Mucosa of stomach (tissue), 1 donor: Measurements from ENCODE around the gene RPLP2.

ENCODE experiments used
- H3K27me3 ChIP-seq: one replicate; pipeline ENCODE4 v1.7.0; 2013; ENCODE audit warnings: mild to moderate bottlenecking, low read length; ENCODE audit not compliant: control insufficient read depth, insufficient read depth
- H3K36me3 ChIP-seq: one replicate; pipeline ENCODE4 v1.7.0; 2013; ENCODE audit warnings: low read length; ENCODE audit not compliant: control insufficient read depth, insufficient read depth
- H3K4me1 ChIP-seq: one replicate; pipeline ENCODE4 v1.7.0; 2013; ENCODE audit warnings: mild to moderate bottlenecking, low read length; ENCODE audit not compliant: control insufficient read depth, insufficient read depth
- H3K4me3 ChIP-seq: one replicate; pipeline ENCODE4 v1.7.0; 2013; ENCODE audit warnings: low read length
- H3K9ac ChIP-seq: one replicate; pipeline ENCODE4 v1.7.0; 2013; ENCODE audit warnings: mild to moderate bottlenecking, low read length, moderate library complexity
- H3K9me3 ChIP-seq: one replicate; pipeline ENCODE4 v1.7.0; 2013; ENCODE audit warnings: mild to moderate bottlenecking, low read length, moderate library complexity; ENCODE audit not compliant: control insufficient read depth
- donor health status: Pancreatic carcinoma.

The RPLP2 gene

DNA sequence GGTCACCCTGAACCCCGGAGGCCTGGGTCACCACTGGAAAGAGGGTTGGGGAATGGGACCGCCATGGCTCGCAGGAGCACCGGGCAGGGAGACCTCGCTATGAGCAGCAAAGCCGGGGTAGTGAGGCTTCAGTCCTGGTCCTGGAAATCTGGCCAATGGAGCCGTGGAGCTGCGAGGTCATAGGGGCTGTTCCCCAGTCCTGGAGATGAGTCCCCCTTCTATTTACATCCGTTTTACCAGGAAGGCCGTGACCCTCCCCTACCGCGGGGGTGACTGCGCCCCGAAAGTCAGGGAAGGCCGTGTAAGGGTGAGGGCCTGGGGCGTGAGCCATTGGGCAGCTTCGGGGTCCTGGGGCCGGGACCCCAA is 5.2 kb upstream of the RPLP2 start:
- no peaks in the 10 kb centered on the region for H3K27me3 ChIP-seq
- H3K9ac ChIP-seq = peak overlapping the region; percentile 71
- peak overlapping the region; percentile 22 for H3K4me3 ChIP-seq
- H3K9me3 ChIP-seq = no peaks in the 10 kb centered on the region
- no peaks in the 10 kb centered on the region for H3K36me3 ChIP-seq
- peaks cover 21% of the 10 kb centered on the region for H3K4me1 ChIP-seq

- H3K36me3 ChIP-seq = peaks cover 15% of the 10 kb centered on the region
- no peaks in the 10 kb centered on the region for H3K27me3 ChIP-seq
- H3K4me1 ChIP-seq = peaks cover 32% of the 10 kb centered on the region
These were observed 1.1 kb upstream of the RPLP2 start for GRCh38 chr11:808427-809286.

GRCh38 chr11:810040-810567 is 337 bp downstream of the RPLP2 start:
- Histone ChIP-seq H3K9ac (peak overlapping the region; percentile 91), H3K9me3 (no peaks in the 10 kb centered on the region), H3K4me3 (peak overlapping the region; percentile 77), H3K4me1 (peaks cover 21% of the 10 kb centered on the region), H3K27me3 (no peaks in the 10 kb centered on the region), H3K36me3 (peaks cover 15% of the 10 kb centered on the region)

More at GRCh38 chr11:808427-809286, 1.1 kb upstream of the RPLP2 start:
- Histone ChIP-seq H3K9ac (peak overlapping the region; percentile 91), H3K9me3 (no peaks in the 10 kb centered on the region), H3K4me3 (peak overlapping the region; percentile 81)

GRCh38 chr11:811446-812245 is 1.9 kb downstream of the RPLP2 start:
- peaks cover 15% of the 10 kb centered on the region for H3K36me3 ChIP-seq
- peak overlapping the region; percentile 20 for H3K4me3 ChIP-seq
- no peaks in the 10 kb centered on the region for H3K27me3 ChIP-seq
- H3K9me3 ChIP-seq = no peaks in the 10 kb centered on the region
- peak overlapping the region; percentile 91 for H3K9ac ChIP-seq
- H3K4me1 ChIP-seq = peaks cover 21% of the 10 kb centered on the region

DNA sequence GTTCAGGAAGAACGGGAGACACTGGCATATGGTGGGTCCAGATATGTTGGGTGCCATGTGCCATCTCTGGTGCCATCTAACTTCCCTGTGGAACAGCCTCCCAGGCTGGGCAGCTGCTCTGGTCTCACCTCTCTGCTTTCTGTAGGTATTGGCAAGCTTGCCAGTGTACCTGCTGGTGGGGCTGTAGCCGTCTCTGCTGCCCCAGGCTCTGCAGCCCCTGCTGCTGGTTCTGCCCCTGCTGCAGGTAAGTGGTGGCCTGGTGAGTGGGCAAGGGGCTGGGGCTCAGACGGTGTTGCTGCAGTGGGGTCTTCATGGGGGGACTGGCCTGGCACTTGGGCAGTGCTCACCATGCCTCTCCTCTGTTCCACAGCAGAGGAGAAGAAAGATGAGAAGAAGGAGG is 2.6 kb downstream of the RPLP2 start:
- H3K4me3 ChIP-seq = no peak overlapping the region
- no peak overlapping the region for H3K9ac ChIP-seq
- H3K36me3 ChIP-seq = peaks cover 15% of the 10 kb centered on the region
- peaks cover 21% of the 10 kb centered on the region for H3K4me1 ChIP-seq
- H3K9me3 ChIP-seq = no peaks in the 10 kb centered on the region
- H3K27me3 ChIP-seq = no peaks in the 10 kb centered on the region

DNA sequence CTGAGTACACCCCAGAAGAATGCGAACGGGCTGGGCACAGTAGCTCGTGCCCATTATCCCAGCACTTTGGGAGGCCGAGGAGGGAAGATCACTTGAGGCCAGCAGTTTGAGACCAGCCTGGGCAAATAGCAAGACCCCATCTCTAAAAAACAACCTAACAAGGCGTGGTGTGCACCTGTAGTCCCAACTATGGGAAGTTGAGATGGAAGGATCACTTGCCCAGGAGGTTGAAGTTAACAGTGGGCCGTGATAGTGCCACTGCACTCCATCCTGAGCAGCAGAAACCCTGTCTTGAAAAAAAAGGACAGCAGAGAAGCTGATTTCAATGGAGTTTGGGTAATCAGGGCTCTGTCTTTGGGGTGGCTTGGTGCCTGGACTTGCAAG is 3.3 kb downstream of the RPLP2 start:
- no peak overlapping the region for H3K4me3 ChIP-seq
- H3K9ac ChIP-seq = no peak overlapping the region
- peaks cover 22% of the 10 kb centered on the region for H3K4me1 ChIP-seq
- no peaks in the 10 kb centered on the region for H3K9me3 ChIP-seq
- H3K36me3 ChIP-seq = peaks cover 15% of the 10 kb centered on the region
- no peaks in the 10 kb centered on the region for H3K27me3 ChIP-seq

DNA sequence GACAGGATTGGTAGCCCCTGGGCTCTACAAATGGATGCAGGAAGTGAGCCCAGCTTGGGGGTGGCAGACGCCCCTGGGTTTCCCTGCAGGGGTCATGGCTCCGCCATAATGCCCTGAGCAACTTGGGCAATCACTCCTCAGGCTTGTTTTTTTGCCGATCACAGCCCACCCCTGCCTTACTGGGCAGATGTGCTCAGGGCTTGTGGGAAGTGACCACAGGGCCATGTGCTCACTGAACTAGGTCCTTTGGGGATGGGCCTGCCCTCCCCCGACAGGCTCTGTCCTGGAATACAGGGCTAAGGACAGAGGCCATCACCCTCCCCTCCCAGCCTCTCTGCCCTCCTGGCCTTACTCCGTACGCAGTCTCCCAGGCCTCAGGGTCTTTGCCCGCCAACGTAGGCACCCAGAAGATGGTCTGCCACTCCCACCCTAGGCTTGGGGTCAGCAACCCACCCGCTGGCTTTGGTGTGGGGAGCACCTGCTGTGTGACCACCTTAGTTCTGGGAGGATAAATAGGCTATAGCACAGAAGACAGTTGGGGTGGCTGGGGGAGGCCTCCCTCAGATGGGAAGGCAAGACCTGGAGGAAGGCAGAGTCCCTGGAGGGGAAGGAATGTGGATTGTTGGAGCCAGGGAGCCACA is 3.8 kb downstream of the RPLP2 start:
- Histone ChIP-seq H3K4me3 (no peak overlapping the region), H3K27me3 (no peaks in the 10 kb centered on the region), H3K9ac (no peak overlapping the region), H3K9me3 (no peaks in the 10 kb centered on the region), H3K36me3 (peaks cover 15% of the 10 kb centered on the region), H3K4me1 (peaks cover 24% of the 10 kb centered on the region)

GRCh38 chr11:815675-816432 is 6.1 kb downstream of the RPLP2 start:
- Histone ChIP-seq H3K36me3 (peaks cover 15% of the 10 kb centered on the region), H3K4me3 (no peak overlapping the region), H3K4me1 (peaks cover 27% of the 10 kb centered on the region), H3K9ac (no peak overlapping the region), H3K9me3 (no peaks in the 10 kb centered on the region), H3K27me3 (no peaks in the 10 kb centered on the region)

GRCh38 chr11:816433-816779 is 6.6 kb downstream of the RPLP2 start:
- Histone ChIP-seq H3K9me3 (no peaks in the 10 kb centered on the region), H3K4me3 (no peak overlapping the region), H3K4me1 (peaks cover 27% of the 10 kb centered on the region), H3K36me3 (peaks cover 14% of the 10 kb centered on the region), H3K9ac (no peak overlapping the region), H3K27me3 (no peaks in the 10 kb centered on the region)

- H3K36me3 ChIP-seq = no peaks in the 10 kb centered on the region
- H3K9ac ChIP-seq = peak within 1 kb of the TSS; percentile 96
- H3K27me3 ChIP-seq = no peaks in the 10 kb centered on the region
- peaks cover 41% of the 10 kb centered on the region for H3K4me1 ChIP-seq
- H3K9me3 ChIP-seq = no peaks in the 10 kb centered on the region
- H3K4me3 ChIP-seq = peak within 1 kb of the TSS; percentile 71
These were observed 8.8 kb downstream of the RPLP2 start, which contains the start of gene PNPLA2 for GRCh38 chr11:818396-819128. Gene PNPLA2, plus strand, starts transcription at chr11:818914. Its CDS starts 805 bp downstream, at chr11:819719.
